Progenitor cell of endocrine pancreas (in vitro differentiated cells): Measurements from ENCODE around the gene SEMG2. TPM values are rescaled to one million over a fixed set of nuclear protein-coding genes. Genes with fewer than 3 reads are reported as not detected.

Source experiments
- DNase-seq: peaks from one replicate; pipeline ENCODE4 v3.0.0; 2021; ENCODE audit warnings: low spot score; ENCODE audit not compliant: unreplicated experiment
- H3K27ac Mint-ChIP-seq: 2 replicates; pipeline ENCODE4 v1.8.0; 2021; ENCODE audit warnings: mild to moderate bottlenecking, moderate library complexity, mixed read lengths
- H3K27me3 Mint-ChIP-seq: 2 replicates; pipeline ENCODE4 v1.8.0; 2021; ENCODE audit warnings: mixed read lengths
- H3K36me3 Mint-ChIP-seq: 2 replicates; pipeline ENCODE4 v1.8.0; 2022; ENCODE audit warnings: mixed read lengths; ENCODE audit not compliant: insufficient read depth
- H3K4me1 Mint-ChIP-seq: 2 replicates; pipeline ENCODE4 v1.8.0; 2021; ENCODE audit warnings: low read depth, mixed read lengths
- H3K4me3 Mint-ChIP-seq: 2 replicates; pipeline ENCODE4 v1.8.0; 2021; ENCODE audit warnings: low read depth, mild to moderate bottlenecking, moderate library complexity, mixed read lengths
- H3K9me3 Mint-ChIP-seq: 2 replicates; pipeline ENCODE4 v1.8.0; 2021; ENCODE audit warnings: low read depth, mixed read lengths
- total RNA-seq: library from RNA; stranded (reverse); gene quantifications from 2 replicates; pipeline ENCODE4 v1.2.1, GENCODE V29; 2021
- TF ChIP-seq, protein P1 (sequence below): fragments of 200-600 bp; sonication (generic); IDR thresholded peaks from one replicate; pipeline ENCODE4 v1.5.0; 2021; ENCODE audit warnings: antibody characterized with exemption, mild to moderate bottlenecking; ENCODE audit not compliant: unreplicated experiment

Gene SEMG2
- total RNA-seq, 1 donor from 2014 or later: not detected

DNA sequence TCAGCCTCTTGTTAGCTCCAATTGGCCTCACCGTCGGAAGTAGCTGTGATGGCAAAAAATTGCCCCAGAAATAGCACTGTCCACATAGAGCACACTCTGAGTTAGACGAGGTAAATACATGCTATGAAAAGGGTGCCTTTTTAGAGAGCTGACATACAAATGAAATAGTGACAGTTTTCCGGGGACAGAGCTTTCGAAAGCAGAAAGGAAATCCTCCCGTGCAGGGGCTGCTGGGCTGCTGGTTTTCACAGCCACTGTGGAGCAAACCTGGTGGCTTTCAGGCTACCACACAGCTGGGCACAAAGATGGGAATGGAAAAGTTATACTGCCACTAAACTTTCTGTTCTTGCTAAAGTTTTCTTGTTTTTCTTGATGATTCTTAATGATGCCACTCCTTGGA, 24.9 kb downstream of the SEMG2 start:
- no peak overlapping the region for H3K4me3 Mint-ChIP-seq
- no peaks in the 10 kb centered on the region for H3K36me3 Mint-ChIP-seq
- TF ChIP-seq, protein P1, sequence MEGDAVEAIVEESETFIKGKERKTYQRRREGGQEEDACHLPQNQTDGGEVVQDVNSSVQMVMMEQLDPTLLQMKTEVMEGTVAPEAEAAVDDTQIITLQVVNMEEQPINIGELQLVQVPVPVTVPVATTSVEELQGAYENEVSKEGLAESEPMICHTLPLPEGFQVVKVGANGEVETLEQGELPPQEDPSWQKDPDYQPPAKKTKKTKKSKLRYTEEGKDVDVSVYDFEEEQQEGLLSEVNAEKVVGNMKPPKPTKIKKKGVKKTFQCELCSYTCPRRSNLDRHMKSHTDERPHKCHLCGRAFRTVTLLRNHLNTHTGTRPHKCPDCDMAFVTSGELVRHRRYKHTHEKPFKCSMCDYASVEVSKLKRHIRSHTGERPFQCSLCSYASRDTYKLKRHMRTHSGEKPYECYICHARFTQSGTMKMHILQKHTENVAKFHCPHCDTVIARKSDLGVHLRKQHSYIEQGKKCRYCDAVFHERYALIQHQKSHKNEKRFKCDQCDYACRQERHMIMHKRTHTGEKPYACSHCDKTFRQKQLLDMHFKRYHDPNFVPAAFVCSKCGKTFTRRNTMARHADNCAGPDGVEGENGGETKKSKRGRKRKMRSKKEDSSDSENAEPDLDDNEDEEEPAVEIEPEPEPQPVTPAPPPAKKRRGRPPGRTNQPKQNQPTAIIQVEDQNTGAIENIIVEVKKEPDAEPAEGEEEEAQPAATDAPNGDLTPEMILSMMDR: no peak
- peaks cover 10% of the 10 kb centered on the region for H3K4me1 Mint-ChIP-seq
- H3K27me3 Mint-ChIP-seq: peaks cover 34% of the 10 kb centered on the region
- no peak overlapping the region for H3K27ac Mint-ChIP-seq
- no peaks in the 10 kb centered on the region for H3K9me3 Mint-ChIP-seq
- DNase-seq: no peak

DNA sequence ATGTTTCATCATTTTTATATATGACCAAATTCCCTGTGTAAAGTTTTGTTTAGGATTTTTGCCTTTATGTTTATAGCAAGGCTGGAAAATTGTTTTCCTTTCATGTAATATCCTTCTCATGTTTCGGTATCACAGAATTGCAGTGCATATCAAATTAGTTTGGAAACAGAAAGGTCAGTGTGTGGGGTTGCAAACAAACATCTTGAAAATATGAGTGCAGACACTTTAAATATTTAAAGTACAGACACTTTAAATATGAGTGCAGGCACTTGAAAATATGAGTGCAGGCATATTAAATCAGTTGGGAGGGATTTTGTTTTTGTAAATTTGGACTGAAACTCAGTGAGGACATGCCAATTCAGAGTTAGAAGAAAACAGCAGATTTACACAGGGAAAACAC, 26.7 kb downstream of the SEMG2 start:
- TF ChIP-seq, protein P1: no peak
- Mint-ChIP-seq H3K4me1 (peaks cover 11% of the 10 kb centered on the region), H3K27ac (no peak overlapping the region), H3K9me3 (no peaks in the 10 kb centered on the region), H3K36me3 (no peaks in the 10 kb centered on the region), H3K27me3 (peaks cover 32% of the 10 kb centered on the region), H3K4me3 (no peak overlapping the region)
- DNase-seq: no peak

DNA sequence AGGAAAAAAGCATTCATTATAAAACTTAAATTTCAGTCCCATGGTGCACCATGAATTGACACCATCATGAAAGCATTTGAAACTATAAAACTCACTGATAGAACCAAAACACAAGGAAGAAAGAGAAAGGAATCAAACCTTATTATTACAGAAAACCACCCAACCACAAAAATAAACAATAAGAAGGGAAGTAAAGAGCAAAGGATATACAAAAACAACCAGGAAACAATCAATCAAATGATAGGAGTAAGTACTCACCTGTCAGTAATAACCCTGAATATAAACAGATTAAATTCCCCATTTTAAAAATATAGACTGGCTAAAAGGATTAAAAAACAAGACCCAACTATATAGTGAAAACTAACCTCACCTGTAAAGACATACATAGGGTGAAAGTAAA, 27.4 kb downstream of the SEMG2 start:
- no peak overlapping the region for H3K27ac Mint-ChIP-seq
- peaks cover 11% of the 10 kb centered on the region for H3K4me1 Mint-ChIP-seq
- H3K9me3 Mint-ChIP-seq: no peaks in the 10 kb centered on the region
- no peak for DNase-seq
- H3K27me3 Mint-ChIP-seq: peaks cover 27% of the 10 kb centered on the region
- no peaks in the 10 kb centered on the region for H3K36me3 Mint-ChIP-seq
- H3K4me3 Mint-ChIP-seq: no peak overlapping the region
- TF ChIP-seq, protein P1: no peak

DNA sequence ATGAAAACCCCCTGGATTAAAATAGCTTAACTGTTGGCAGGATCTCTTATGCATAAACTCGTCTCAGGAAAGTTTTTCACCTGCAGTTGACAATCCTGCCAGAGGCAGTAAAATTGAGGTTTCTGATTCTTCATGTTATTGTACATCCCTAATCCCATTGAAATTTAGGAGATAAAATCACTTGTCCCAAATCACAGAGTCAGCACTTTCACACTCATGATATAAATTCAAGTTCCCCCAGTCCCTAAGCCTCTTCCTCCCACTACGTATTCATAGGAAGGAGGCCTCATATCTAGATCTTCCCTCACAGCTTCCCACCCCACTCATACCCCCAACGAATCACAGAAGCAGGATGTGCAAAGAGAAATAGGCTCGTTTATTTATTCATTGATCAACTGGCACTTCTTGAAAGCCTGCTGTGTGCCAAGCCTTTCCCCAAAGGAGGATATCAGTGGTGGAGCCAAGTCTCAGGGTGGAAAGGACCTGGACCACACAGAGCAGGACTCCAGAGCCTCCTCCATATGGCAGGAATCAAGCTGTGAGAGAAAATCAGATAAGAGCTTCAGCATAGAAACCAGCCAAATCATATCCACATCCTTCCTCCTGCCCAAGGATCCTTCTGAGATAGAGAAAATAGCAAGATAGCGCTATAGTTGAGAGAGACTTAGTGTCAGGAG, 30.8 kb downstream of the SEMG2 start:
- TF ChIP-seq, protein P1: no peak
- no peak overlapping the region for H3K4me3 Mint-ChIP-seq

DNA sequence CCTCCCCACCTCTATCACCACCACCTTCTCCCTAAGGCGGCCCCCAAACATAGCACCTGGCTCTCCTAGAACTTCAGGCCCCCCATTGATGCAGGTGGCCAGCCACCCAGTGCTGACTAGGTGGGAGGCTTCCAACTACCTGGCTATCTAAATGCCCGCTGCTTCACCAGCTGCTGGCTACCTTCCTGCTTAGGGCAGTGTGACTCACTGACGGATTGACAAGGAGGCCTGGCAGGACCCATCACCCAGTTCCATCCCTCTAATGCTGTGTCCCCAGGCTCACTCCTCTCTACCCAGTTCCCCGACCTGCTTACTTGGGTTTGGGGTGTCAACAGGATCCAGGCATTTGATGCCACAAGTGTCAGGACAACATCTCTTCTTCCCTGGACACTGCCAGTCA, 32.1 kb downstream of the SEMG2 start:
- Mint-ChIP-seq H3K4me1 (peaks cover 6% of the 10 kb centered on the region), H3K27ac (no peak overlapping the region), H3K4me3 (no peak overlapping the region), H3K9me3 (no peaks in the 10 kb centered on the region), H3K27me3 (peaks cover 28% of the 10 kb centered on the region), H3K36me3 (no peaks in the 10 kb centered on the region)
- TF ChIP-seq, protein P1: no peak
- no peak for DNase-seq

More for the DNA sequence above, 30.8 kb downstream of the SEMG2 start:
- no peak for DNase-seq
- H3K9me3 Mint-ChIP-seq: no peaks in the 10 kb centered on the region
- no peaks in the 10 kb centered on the region for H3K36me3 Mint-ChIP-seq
- peaks cover 6% of the 10 kb centered on the region for H3K4me1 Mint-ChIP-seq
- peaks cover 34% of the 10 kb centered on the region for H3K27me3 Mint-ChIP-seq
- no peak overlapping the region for H3K27ac Mint-ChIP-seq
